Upper lobe of left lung (tissue), 6 donors: ENCODE data around the gene PTPRO. TPM values are rescaled to one million over a fixed set of nuclear protein-coding genes. Genes with fewer than 3 reads are reported as not detected.

ENCODE experiments used
- ATAC-seq, 2 donors: fragments of 200-7000 bp; cut with Tn5 transposase; one replicate each; pipeline ENCODE4 v1.9.1; 2022; ENCODE audit warnings: mild to moderate bottlenecking in 2 of 2, moderate library complexity in 2 of 2; ENCODE audit not compliant: low FRiP score in 2 of 2
- DNase-seq, 2 donors: peaks; one replicate each; pipeline ENCODE4 v3.0.0-alpha.2; 2019 to 2020
- H3K27ac ChIP-seq, 4 donors: fragments of 200-600 bp; sonication (generic); one replicate each; pipeline ENCODE4 v1.5.1; 2016 to 2019
- H3K27me3 ChIP-seq, 4 donors: fragments of 200-600 bp; sonication (generic); one replicate each; pipeline ENCODE4 v1.5.1; 2017 to 2019
- H3K36me3 ChIP-seq, 4 donors: fragments of 200-600 bp; sonication (generic); one replicate each; pipeline ENCODE4 v1.5.1; 2016 to 2019
- H3K4me1 ChIP-seq, 4 donors: fragments of 200-600 bp; sonication (generic); one replicate each; pipeline ENCODE4 v1.5.1; 2018 to 2019
- H3K4me3 ChIP-seq, 4 donors: fragments of 200-600 bp; sonication (generic); one replicate each; pipeline ENCODE4 v1.5.1; 2017 to 2019; ENCODE audit warnings: mild to moderate bottlenecking in 2 of 4, moderate library complexity in 1 of 4
- H3K9me3 ChIP-seq, 4 donors: fragments of 200-600 bp; sonication (generic); one replicate each; pipeline ENCODE4 v1.5.1; 2018 to 2019
- EP300 ChIP-seq, 4 donors: sonication (generic); formaldehyde crosslinking; IDR thresholded peaks; one replicate each; pipeline ENCODE4 v1.5.1; 2017; ENCODE audit warnings: antibody characterized with exemption in 4 of 4, control low read depth in 2 of 4
- POLR2A ChIP-seq, 4 donors: fragments of 450-650 bp; IDR thresholded peaks; one replicate each; pipeline ENCODE4 v1.5.1; 2016 to 2017; ENCODE audit warnings: antibody characterized with exemption in 4 of 4, mild to moderate bottlenecking in 2 of 4
- POLR2AphosphoS5 ChIP-seq, 2 donors: sonication (generic); formaldehyde crosslinking; IDR thresholded peaks; one replicate each; pipeline ENCODE4 v1.5.1; 2017; ENCODE audit warnings: antibody characterized with exemption in 2 of 2
- WGBS, 2 donors: methylation state at CpG; one replicate each; pipeline ENCODE4 v1.1.5; 2017 to 2018; 5-methylcytosine and 5-hydroxymethylcytosine counted together
- total RNA-seq, 6 donors: library from RNA; depleted of rRNA in 4 of 6; stranded (reverse); fragments of >200 nt in 4 of 6; gene quantifications; one replicate each; pipeline versions ENCODE4 v1.1.0 to v1.2.1, GENCODE V29; 2016 to 2021
- TF ChIP-seq, protein P1 (sequence below), 6 experiments: fragments of 450-650 bp in 4 of 6; fragments of 200-600 bp in 2 of 6; sonication (generic) in 2 of 6; IDR thresholded peaks; one replicate each; pipeline ENCODE4 v1.5.1; 2016 to 2019; ENCODE audit warnings: antibody characterized with exemption in 6 of 6
- donor health status: DM: no; HTN: no; CAD: no; lungs with moderate emphysema.
- donor health status: DM: no; HTN: yes; CAD: no; lungs with severe emphysema.

The PTPRO gene
- total RNA-seq, 6 donors from 2014 or later, result 3.6 to 19.0 (median 8.4) TPM

- TF ChIP-seq, protein P1, sequence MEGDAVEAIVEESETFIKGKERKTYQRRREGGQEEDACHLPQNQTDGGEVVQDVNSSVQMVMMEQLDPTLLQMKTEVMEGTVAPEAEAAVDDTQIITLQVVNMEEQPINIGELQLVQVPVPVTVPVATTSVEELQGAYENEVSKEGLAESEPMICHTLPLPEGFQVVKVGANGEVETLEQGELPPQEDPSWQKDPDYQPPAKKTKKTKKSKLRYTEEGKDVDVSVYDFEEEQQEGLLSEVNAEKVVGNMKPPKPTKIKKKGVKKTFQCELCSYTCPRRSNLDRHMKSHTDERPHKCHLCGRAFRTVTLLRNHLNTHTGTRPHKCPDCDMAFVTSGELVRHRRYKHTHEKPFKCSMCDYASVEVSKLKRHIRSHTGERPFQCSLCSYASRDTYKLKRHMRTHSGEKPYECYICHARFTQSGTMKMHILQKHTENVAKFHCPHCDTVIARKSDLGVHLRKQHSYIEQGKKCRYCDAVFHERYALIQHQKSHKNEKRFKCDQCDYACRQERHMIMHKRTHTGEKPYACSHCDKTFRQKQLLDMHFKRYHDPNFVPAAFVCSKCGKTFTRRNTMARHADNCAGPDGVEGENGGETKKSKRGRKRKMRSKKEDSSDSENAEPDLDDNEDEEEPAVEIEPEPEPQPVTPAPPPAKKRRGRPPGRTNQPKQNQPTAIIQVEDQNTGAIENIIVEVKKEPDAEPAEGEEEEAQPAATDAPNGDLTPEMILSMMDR (IDR thresholded peaks at IDR 0.05), result peak in 4 of 6 experiments; percentile 10 to 62 (median 49)
- TF ChIP-seq EP300 (IDR thresholded peaks at IDR 0.05) (no peak), POLR2AphosphoS5 (IDR thresholded peaks at IDR 0.05) (no peak), POLR2A (IDR thresholded peaks at IDR 0.05) (no peak)
- Histone ChIP-seq H3K9me3 (no peaks in the 10 kb centered on the region), H3K27me3 (no peaks in the 10 kb centered on the region), H3K27ac (no peak overlapping the region), H3K36me3 (no peaks in the 10 kb centered on the region), H3K4me3 (no peak overlapping the region), H3K4me1 (no peaks in the 10 kb centered on the region)
- DNase-seq, result no peak
- WGBS, 2 donors, result 33 to 34% methylated on average over 3 of the region's 3 CpGs
- ATAC-seq, result peak in 1 of 2 donors; percentile 70
Measured at GRCh38 chr12:15522574-15523187, 200.4 kb downstream of the PTPRO start.

DNA sequence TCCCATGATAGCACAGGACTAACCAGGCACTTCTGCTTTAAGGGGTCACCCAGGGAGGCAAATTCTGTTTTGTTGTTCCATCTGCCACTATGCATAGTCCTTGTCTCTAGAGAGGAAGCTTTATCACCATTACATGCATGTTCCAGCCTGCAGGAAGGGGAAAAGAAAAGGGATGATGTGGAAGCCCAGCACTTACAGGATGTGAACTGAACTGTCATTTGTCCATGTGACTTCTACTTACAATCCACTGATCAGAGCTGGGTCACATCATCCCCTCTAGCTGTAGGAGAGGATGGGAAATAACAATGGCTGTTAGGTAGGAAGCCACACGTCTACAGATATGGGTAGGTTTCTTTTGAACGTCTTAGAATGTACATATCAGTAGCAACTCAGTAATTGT, 203.1 kb downstream of the PTPRO start:
- no peaks in the 10 kb centered on the region for H3K27me3 ChIP-seq
- no peaks in the 10 kb centered on the region for H3K4me1 ChIP-seq
- WGBS, 2 donors, result 70 to 72% methylated on average over 2 of the region's 2 CpGs
- ATAC-seq, result no peak
- TF ChIP-seq, protein P1 (IDR thresholded peaks at IDR 0.05), result no peak
- TF ChIP-seq POLR2A (IDR thresholded peaks at IDR 0.05) (no peak), EP300 (IDR thresholded peaks at IDR 0.05) (no peak), POLR2AphosphoS5 (IDR thresholded peaks at IDR 0.05) (no peak)
- no peak for DNase-seq
- H3K9me3 ChIP-seq, result peaks cover 0 to 5% (median 0%) of the 10 kb centered on the region in 4 donors
- no peak overlapping the region for H3K4me3 ChIP-seq
- no peaks in the 10 kb centered on the region for H3K36me3 ChIP-seq
- no peak overlapping the region for H3K27ac ChIP-seq

GRCh38 chr12:15526033-15526432, 203.7 kb downstream of the PTPRO start:
- no peak overlapping the region for H3K4me3 ChIP-seq
- H3K27ac ChIP-seq, result no peak overlapping the region
- no peaks in the 10 kb centered on the region for H3K36me3 ChIP-seq
- ATAC-seq (no peak), DNase-seq (no peak)
- TF ChIP-seq, protein P1 (IDR thresholded peaks at IDR 0.05), result no peak
- TF ChIP-seq EP300 (IDR thresholded peaks at IDR 0.05) (no peak), POLR2AphosphoS5 (IDR thresholded peaks at IDR 0.05) (no peak), POLR2A (IDR thresholded peaks at IDR 0.05) (no peak)
- peaks cover 0 to 5% (median 0%) of the 10 kb centered on the region in 4 donors for H3K9me3 ChIP-seq
- no peaks in the 10 kb centered on the region for H3K4me1 ChIP-seq
- 75 to 77% methylated on average over 4 of the region's 4 CpGs for WGBS, 2 donors
- H3K27me3 ChIP-seq, result no peaks in the 10 kb centered on the region

- ATAC-seq (peak in 1 of 2 donors; percentile 78), DNase-seq (no peak)
- Histone ChIP-seq H3K9me3 (peaks cover 0 to 5% (median 0%) of the 10 kb centered on the region in 4 donors), H3K4me1 (no peaks in the 10 kb centered on the region), H3K4me3 (no peak overlapping the region), H3K36me3 (no peaks in the 10 kb centered on the region), H3K27ac (no peak overlapping the region), H3K27me3 (no peaks in the 10 kb centered on the region)
- 74 to 78% methylated on average over 8 of the region's 8 CpGs for whole genome bisulfite sequencing, 2 donors
- TF ChIP-seq POLR2AphosphoS5 (IDR thresholded peaks at IDR 0.05) (no peak), POLR2A (IDR thresholded peaks at IDR 0.05) (no peak), EP300 (IDR thresholded peaks at IDR 0.05) (no peak)
- TF ChIP-seq, protein P1 (IDR thresholded peaks at IDR 0.05), result no peak
Measured at GRCh38 chr12:15527201-15528080, 205.1 kb downstream of the PTPRO start.
